Measurements from ENCODE around the gene PEX10. TPM values are rescaled to one million over a fixed set of nuclear protein-coding genes. Genes with fewer than 3 reads are reported as not detected.

Gene PEX10
- total RNA-seq, 1 donor from 2014 or later = 14.6 TPM

DNA sequence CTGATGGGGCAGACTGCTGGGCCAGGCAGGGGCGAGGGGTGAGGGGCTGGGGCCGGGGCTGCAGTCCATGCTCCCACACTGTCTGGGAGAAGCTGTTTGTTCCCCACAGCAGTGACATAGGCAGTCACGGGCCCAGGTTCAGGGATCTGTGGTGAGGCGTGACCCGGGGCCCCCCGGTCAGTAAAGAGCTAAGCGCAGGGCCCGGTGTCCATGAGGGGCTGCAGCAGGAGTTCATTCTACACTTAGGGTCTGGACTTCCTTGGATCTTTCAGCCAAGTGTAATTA lies 4.4 kb downstream of the PEX10 start:
- H3K36me3 ChIP-seq = peaks cover 54% of the 10 kb centered on the region
- no peak overlapping the region for H3K4me3 ChIP-seq
- TF ChIP-seq, protein P1, sequence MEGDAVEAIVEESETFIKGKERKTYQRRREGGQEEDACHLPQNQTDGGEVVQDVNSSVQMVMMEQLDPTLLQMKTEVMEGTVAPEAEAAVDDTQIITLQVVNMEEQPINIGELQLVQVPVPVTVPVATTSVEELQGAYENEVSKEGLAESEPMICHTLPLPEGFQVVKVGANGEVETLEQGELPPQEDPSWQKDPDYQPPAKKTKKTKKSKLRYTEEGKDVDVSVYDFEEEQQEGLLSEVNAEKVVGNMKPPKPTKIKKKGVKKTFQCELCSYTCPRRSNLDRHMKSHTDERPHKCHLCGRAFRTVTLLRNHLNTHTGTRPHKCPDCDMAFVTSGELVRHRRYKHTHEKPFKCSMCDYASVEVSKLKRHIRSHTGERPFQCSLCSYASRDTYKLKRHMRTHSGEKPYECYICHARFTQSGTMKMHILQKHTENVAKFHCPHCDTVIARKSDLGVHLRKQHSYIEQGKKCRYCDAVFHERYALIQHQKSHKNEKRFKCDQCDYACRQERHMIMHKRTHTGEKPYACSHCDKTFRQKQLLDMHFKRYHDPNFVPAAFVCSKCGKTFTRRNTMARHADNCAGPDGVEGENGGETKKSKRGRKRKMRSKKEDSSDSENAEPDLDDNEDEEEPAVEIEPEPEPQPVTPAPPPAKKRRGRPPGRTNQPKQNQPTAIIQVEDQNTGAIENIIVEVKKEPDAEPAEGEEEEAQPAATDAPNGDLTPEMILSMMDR (IDR thresholded peaks at IDR 0.05) = no peak
- intact Hi-C loops (cut with DNase I) = no loop called here
- H3K4me1 ChIP-seq = peaks cover 5% of the 10 kb centered on the region
- DNase-seq (no peak), ATAC-seq (no peak)
- H3K27me3 ChIP-seq = no peaks in the 10 kb centered on the region
- H3K27ac ChIP-seq = no peak overlapping the region
- H3K9me3 ChIP-seq = no peaks in the 10 kb centered on the region

DNA sequence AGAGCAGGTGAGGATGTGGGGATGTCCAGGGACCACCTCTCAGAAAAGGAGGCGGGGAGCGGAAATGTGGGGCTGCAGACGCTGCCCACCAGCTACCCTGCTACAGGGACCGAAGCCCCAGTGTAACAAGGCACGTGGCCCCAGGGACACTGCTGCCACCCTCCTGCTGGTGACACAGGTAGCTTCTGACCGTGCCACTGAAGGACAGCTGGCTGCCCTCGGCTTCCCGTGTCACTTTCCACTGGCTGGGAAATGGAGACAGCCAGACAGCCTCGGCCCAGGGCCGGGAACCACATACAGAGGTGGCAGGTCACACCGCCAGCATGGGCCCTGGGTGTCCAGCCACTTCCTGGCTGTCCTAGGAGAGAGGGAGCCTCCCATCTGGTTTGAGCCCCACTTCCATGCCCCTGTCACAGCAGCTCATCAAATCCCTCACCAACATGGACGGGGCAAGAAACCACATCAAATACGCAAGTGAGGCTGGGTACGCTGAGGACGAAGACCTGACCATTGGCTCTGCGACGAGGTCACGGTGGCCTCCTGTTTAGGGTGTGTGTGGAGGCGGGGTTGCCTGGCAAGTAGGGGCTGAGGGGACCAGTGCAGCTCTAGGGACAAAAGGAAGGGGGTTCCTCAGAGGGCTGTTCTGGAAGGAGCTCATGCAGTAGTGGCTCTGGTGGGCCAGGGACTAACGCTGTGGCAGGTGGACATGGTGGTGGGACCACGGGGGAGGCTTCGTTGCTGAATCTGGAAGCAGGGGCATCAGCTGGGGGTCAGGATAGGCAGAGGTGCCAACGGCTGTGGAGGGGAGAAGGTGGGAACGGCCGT lies 5.0 kb downstream of the PEX10 start:
- intact Hi-C loops (cut with DNase I) = no loop called here
- H3K4me3 ChIP-seq = no peak overlapping the region
- DNase-seq (no peak), ATAC-seq (no peak)
- H3K27ac ChIP-seq = no peak overlapping the region
- H3K27me3 ChIP-seq = no peaks in the 10 kb centered on the region
- H3K4me1 ChIP-seq = peaks cover 4% of the 10 kb centered on the region
- H3K36me3 ChIP-seq = peaks cover 60% of the 10 kb centered on the region
- TF ChIP-seq, protein P1 (IDR thresholded peaks at IDR 0.05) = no peak
- no peaks in the 10 kb centered on the region for H3K9me3 ChIP-seq

GRCh38 chr1:2406451-2407041 lies 5.8 kb downstream of the PEX10 start:
- TF ChIP-seq, protein P1 (IDR thresholded peaks at IDR 0.05) = no peak
- no peak for ATAC-seq
- intact Hi-C loops (cut with DNase I) = no loop called here

GRCh38 chr1:2405588-2406295 lies 6.6 kb downstream of the PEX10 start:
- Histone ChIP-seq H3K9me3 (no peaks in the 10 kb centered on the region), H3K27me3 (no peaks in the 10 kb centered on the region), H3K4me3 (no peak overlapping the region), H3K4me1 (no peaks in the 10 kb centered on the region), H3K27ac (no peak overlapping the region), H3K36me3 (peaks cover 72% of the 10 kb centered on the region)
- intact Hi-C loops (cut with DNase I) = no loop called here
- ATAC-seq = no peak
- DNase-seq = no peak
- TF ChIP-seq, protein P1 (IDR thresholded peaks at IDR 0.05) = no peak

More at GRCh38 chr1:2406451-2407041, 5.8 kb downstream of the PEX10 start:
- DNase-seq = no peak
- Histone ChIP-seq H3K36me3 (peaks cover 68% of the 10 kb centered on the region), H3K9me3 (no peaks in the 10 kb centered on the region), H3K27ac (no peak overlapping the region), H3K4me1 (peaks cover under 1% of the 10 kb centered on the region), H3K27me3 (no peaks in the 10 kb centered on the region), H3K4me3 (no peak overlapping the region)

DNA sequence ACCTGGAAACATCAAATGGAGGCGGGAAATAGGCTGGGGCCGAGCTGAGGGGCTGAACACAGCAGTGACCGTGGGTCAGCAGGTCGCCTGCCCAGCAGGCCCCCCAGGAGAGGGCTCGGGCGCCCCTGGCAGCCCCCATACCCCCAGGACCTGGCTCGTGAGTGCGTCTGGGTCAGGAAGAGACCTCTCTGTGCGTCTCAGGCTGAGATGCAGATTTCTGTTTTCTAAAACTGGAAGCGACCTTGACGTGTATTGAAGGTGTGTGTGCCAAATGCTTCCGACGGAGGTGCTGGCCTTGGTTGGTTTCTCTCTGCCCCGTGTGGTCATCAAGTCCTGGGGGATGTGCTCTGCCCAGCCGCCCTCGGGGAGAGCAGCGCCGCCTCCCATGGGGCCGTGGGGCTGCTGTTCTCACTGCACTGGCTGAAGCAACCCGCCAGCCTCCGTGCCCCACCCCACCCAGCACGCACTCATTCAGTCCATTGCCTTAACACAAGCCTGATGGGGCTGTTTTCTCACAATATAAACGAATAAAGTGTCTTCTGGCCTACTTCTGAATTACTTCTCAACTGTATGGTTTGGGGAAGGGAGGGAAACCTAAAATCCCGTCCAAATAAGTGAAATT lies 7.4 kb downstream of the PEX10 start:
- no peak overlapping the region for H3K27ac ChIP-seq
- H3K36me3 ChIP-seq = peaks cover 78% of the 10 kb centered on the region

More for the DNA sequence above, 7.4 kb downstream of the PEX10 start:
- intact Hi-C loops (cut with DNase I) = no loop called here
- Histone ChIP-seq H3K4me1 (no peaks in the 10 kb centered on the region), H3K4me3 (no peak overlapping the region), H3K9me3 (no peaks in the 10 kb centered on the region), H3K27me3 (no peaks in the 10 kb centered on the region)
- no peak for DNase-seq
- ATAC-seq = no peak
- TF ChIP-seq, protein P1 (IDR thresholded peaks at IDR 0.05) = no peak

Data from upper lobe of right lung (tissue), 1 donor.